ACC112 (cell line): Measurements from ENCODE around the gene RNGTT.
A peak's percentile ranks its signal among the peaks of the same experiment; 100 is the strongest.
"Not testable (repeated sequence)": the region's sequence is repeated elsewhere in the genome, so short reads cannot be mapped to it uniquely, and the experiment has no call there.

ENCODE experiments used
- H2AFZ ChIP-seq: fragments of 200-600 bp; sonication (generic); one replicate; pipeline ENCODE4 v1.6.0; 2017; ENCODE audit warnings: antibody characterized with exemption, low read length; ENCODE audit not compliant: unreplicated experiment
- H3K27ac ChIP-seq: fragments of 200-600 bp; sonication (generic); 2 replicates; pipeline ENCODE4 v1.5.1; 2014; ENCODE audit warnings: low read depth, mild to moderate bottlenecking, antibody characterized with exemption, low read length, moderate library complexity
- H3K27me3 ChIP-seq: fragments of 200-600 bp; sonication (generic); 2 replicates; pipeline ENCODE4 v1.6.1; 2014; ENCODE audit warnings: mild to moderate bottlenecking, antibody characterized with exemption, low read length, moderate library complexity, mixed read lengths; ENCODE audit not compliant: insufficient read depth
- H3K36me3 ChIP-seq: fragments of 200-600 bp; sonication (generic); 2 replicates; pipeline ENCODE4 v1.6.1; 2016; ENCODE audit warnings: mild to moderate bottlenecking, antibody characterized with exemption, low read length, moderate library complexity, mixed read lengths; ENCODE audit not compliant: insufficient read depth
- H3K4me1 ChIP-seq: fragments of 200-600 bp; sonication (generic); one replicate; pipeline ENCODE4 v1.6.1; 2016; ENCODE audit warnings: low read length, mixed read lengths; ENCODE audit not compliant: insufficient read depth, unreplicated experiment, control insufficient read depth
- H3K4me3 ChIP-seq: fragments of 200-600 bp; sonication (generic); 2 replicates; pipeline ENCODE4 v1.5.1; 2014; ENCODE audit warnings: mild to moderate bottlenecking, low read depth, low read length
- H3K79me2 ChIP-seq: fragments of 200-600 bp; sonication (generic); one replicate; pipeline ENCODE4 v1.6.0; 2016; ENCODE audit warnings: low read length; ENCODE audit not compliant: control insufficient read depth, unreplicated experiment, insufficient read depth

RNGTT gene

GRCh38 chr6:88972504-88973423 is 9.3 kb upstream of the RNGTT start:
- H3K4me3 ChIP-seq: no peak overlapping the region
- H3K79me2 ChIP-seq: no peaks in the 10 kb centered on the region
- H3K27me3 ChIP-seq: no peaks in the 10 kb centered on the region
- H2AFZ ChIP-seq: no peak overlapping the region
- no peak overlapping the region for H3K27ac ChIP-seq
- no peaks in the 10 kb centered on the region for H3K4me1 ChIP-seq
- H3K36me3 ChIP-seq: no peaks in the 10 kb centered on the region

DNA sequence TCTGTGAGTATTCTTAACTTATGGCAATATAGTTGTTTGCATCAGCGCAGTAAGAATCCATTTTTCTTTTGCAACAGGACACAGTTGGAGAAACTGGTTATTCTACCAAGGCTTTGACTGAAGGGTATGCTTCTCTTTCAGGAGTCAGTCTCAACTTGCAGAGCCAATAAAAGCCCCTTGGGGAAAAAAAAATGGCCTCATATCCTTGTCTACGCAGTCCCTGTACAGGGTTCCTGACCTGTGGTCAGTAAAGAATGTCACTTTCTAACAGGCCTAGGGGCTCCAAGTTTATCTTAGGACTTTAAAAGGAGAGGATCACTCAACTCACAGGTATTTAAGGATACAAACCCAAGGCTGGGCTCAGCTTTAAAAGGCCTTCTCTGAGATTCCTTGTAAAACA is 6.9 kb upstream of the RNGTT start:
- H3K36me3 ChIP-seq: no peaks in the 10 kb centered on the region
- no peak overlapping the region for H3K27ac ChIP-seq
- H3K79me2 ChIP-seq: no peaks in the 10 kb centered on the region
- H2AFZ ChIP-seq: no peak overlapping the region
- no peak overlapping the region for H3K4me3 ChIP-seq
- no peaks in the 10 kb centered on the region for H3K27me3 ChIP-seq
- no peaks in the 10 kb centered on the region for H3K4me1 ChIP-seq

GRCh38 chr6:88969255-88969654 is 5.8 kb upstream of the RNGTT start:
- H3K36me3 ChIP-seq, H3K27ac ChIP-seq, H3K4me3 ChIP-seq, H3K79me2 ChIP-seq, H2AFZ ChIP-seq, H3K27me3 ChIP-seq, H3K4me1 ChIP-seq: not testable (repeated sequence)

- no peaks in the 10 kb centered on the region for H3K27me3 ChIP-seq
- H3K4me1 ChIP-seq: no peaks in the 10 kb centered on the region
- H2AFZ ChIP-seq: no peak overlapping the region
- no peak overlapping the region for H3K27ac ChIP-seq
- no peak overlapping the region for H3K4me3 ChIP-seq
- peaks cover 5% of the 10 kb centered on the region for H3K79me2 ChIP-seq
- no peaks in the 10 kb centered on the region for H3K36me3 ChIP-seq
These were observed 4.5 kb upstream of the RNGTT start for GRCh38 chr6:88967891-88968290.

DNA sequence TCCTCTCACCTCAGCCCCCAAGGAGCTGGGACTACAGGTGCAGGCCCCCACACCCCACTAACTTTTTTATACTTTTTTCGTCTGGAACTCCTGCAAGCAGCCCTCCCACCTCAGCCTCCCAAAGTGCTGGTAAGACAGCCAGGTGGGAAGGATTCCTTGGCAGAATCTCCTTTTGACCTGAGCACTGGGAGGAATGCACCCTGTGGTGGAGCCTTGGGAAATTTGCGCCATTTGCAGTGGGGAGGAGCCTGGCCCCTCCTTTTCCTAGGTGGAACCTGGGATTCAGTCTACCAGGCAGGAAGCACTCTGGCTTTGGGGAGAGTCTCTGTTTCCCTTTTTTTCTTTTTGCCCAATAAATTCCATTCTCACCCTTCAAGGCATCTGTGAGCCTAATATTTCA is 2.3 kb upstream of the RNGTT start:
- Histone ChIP-seq H2AFZ (no peak overlapping the region), H3K27ac (no peak overlapping the region), H3K4me3 (no peak overlapping the region), H3K36me3 (no peaks in the 10 kb centered on the region), H3K27me3 (no peaks in the 10 kb centered on the region), H3K79me2 (peaks cover 24% of the 10 kb centered on the region), H3K4me1 (no peaks in the 10 kb centered on the region)

DNA sequence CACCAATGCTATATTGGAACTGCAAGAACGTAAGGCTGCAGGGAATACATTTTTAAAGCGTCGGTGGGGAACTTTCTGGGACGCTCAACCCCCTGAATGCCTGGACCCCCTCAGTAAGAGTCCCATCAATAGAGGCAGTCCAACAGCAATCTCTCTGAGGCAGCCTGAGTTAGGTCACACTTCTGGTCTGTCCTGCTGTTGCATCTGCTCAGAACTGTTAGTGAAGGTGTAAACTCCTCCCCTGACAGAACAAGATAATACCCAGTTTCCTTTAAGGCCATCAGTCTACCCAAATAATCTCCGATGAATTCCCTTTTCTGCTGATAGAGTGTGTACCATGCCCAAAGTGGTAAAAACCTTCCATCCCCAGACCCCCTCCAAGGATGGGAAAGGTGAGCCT is 1.1 kb upstream of the RNGTT start:
- H3K27ac ChIP-seq: no peak overlapping the region
- peak overlapping the region; percentile 96 for H3K4me3 ChIP-seq
- H3K27me3 ChIP-seq: no peaks in the 10 kb centered on the region
- peaks cover 34% of the 10 kb centered on the region for H3K79me2 ChIP-seq
- peak overlapping the region; percentile 100 for H2AFZ ChIP-seq
- no peaks in the 10 kb centered on the region for H3K4me1 ChIP-seq
- H3K36me3 ChIP-seq: no peaks in the 10 kb centered on the region

DNA sequence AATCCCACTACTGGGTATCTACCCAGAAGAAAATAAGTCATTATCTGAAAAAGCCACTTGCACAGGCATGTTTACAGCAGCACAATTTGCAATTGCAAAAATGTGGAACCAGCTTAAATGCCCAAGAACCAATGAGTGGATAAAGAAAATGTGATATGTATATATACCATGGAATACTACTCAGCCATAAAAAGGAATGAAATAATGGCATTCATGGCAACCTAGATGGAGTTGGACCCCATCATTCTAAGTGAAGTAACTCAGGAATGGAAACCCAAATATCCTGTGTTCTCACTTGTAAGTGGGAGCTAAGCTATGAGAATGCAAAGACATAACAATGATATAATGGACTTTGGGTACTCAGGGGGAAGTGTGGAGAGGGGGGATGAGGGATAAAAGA is 4.6 kb downstream of the RNGTT start:
- Histone ChIP-seq H3K27me3 (no peaks in the 10 kb centered on the region), H2AFZ (no peak overlapping the region), H3K36me3 (no peaks in the 10 kb centered on the region), H3K4me3 (no peak overlapping the region), H3K79me2 (peaks cover 63% of the 10 kb centered on the region), H3K27ac (no peak overlapping the region), H3K4me1 (no peaks in the 10 kb centered on the region)

GRCh38 chr6:88953550-88954386 is 9.7 kb downstream of the RNGTT start:
- H3K36me3 ChIP-seq: no peaks in the 10 kb centered on the region; the same call in 1 of the 2 replicates
- no peaks in the 10 kb centered on the region for H3K4me1 ChIP-seq
- H3K4me3 ChIP-seq: no peak overlapping the region
- H3K27me3 ChIP-seq: no peaks in the 10 kb centered on the region
- H3K79me2 ChIP-seq: peaks cover 54% of the 10 kb centered on the region
- H3K27ac ChIP-seq: no peak overlapping the region
- H2AFZ ChIP-seq: no peak overlapping the region

DNA sequence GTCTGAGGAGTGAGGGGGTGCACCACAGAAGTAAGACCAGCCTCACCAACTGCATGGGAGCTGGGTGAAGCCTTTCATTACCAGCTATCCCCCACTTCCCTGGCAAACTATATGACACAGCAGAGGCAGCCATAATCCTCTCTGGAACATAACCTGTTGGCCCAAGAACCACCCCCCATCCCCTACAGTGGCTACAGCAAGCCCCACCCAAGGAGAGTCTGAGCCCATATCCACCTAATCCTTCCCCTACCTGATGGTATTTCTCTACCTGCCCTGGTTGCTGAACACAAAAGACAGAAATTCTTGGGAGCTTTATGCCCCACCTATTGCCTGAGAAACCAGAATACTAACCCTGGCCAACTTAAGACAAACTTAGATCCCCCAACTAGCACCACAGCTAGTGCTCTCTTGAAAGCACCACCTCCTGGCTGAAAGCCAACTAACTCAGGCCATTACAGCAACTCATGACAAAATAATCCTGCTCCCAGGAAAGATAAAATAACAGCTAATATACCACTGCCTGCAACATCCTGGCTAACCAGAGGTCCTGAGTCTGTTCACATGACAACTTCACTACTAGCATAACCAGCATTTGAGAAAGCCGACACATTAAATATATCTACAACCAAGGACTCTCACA is 11.2 kb downstream of the RNGTT start:
- H3K4me1 ChIP-seq: no peaks in the 10 kb centered on the region
- no peaks in the 10 kb centered on the region for H3K27me3 ChIP-seq
- peaks cover 49% of the 10 kb centered on the region for H3K79me2 ChIP-seq
- no peak overlapping the region for H3K4me3 ChIP-seq
- H2AFZ ChIP-seq: no peak overlapping the region
- H3K36me3 ChIP-seq: no peaks in the 10 kb centered on the region; the same call in 1 of the 2 replicates
- H3K27ac ChIP-seq: no peak overlapping the region

GRCh38 chr6:88945415-88946008 is 17.9 kb downstream of the RNGTT start:
- Histone ChIP-seq H2AFZ (no peak overlapping the region), H3K27me3 (no peaks in the 10 kb centered on the region), H3K36me3 (no peaks in the 10 kb centered on the region), H3K4me3 (no peak overlapping the region), H3K27ac (no peak overlapping the region), H3K79me2 (peaks cover 30% of the 10 kb centered on the region), H3K4me1 (no peaks in the 10 kb centered on the region)
